HL-60 (cell line): ENCODE results near the gene TAF4.

Experiments used
- CTCF ChIP-seq: IDR thresholded peaks from one replicate; pipeline ENCODE4 v1.5.1; 2011; ENCODE audit warnings: low read length, control low read depth, inconsistent platforms; ENCODE audit not compliant: insufficient read depth
- POLR2AphosphoS5 ChIP-seq: IDR thresholded peaks from 2 replicates; pipeline ENCODE4 v1.6.1; 2012; ENCODE audit warnings: low read depth

GRCh38 chr20:62052336-62052841 is 13.3 kb downstream of the TAF4 start:
- no peak for TF ChIP-seq POLR2AphosphoS5
- no peak for TF ChIP-seq CTCF
